ACC112 (cell line): ENCODE data around the gene ITM2C.

ENCODE experiments used
- H2AFZ ChIP-seq: fragments of 200-600 bp; sonication (generic); one replicate; pipeline ENCODE4 v1.6.0; 2017; ENCODE audit warnings: antibody characterized with exemption, low read length; ENCODE audit not compliant: unreplicated experiment
- H3K27ac ChIP-seq: fragments of 200-600 bp; sonication (generic); 2 replicates; pipeline ENCODE4 v1.5.1; 2014; ENCODE audit warnings: low read depth, mild to moderate bottlenecking, antibody characterized with exemption, low read length, moderate library complexity
- H3K27me3 ChIP-seq: fragments of 200-600 bp; sonication (generic); 2 replicates; pipeline ENCODE4 v1.6.1; 2014; ENCODE audit warnings: mild to moderate bottlenecking, antibody characterized with exemption, low read length, moderate library complexity, mixed read lengths; ENCODE audit not compliant: insufficient read depth
- H3K36me3 ChIP-seq: fragments of 200-600 bp; sonication (generic); 2 replicates; pipeline ENCODE4 v1.6.1; 2016; ENCODE audit warnings: mild to moderate bottlenecking, antibody characterized with exemption, low read length, moderate library complexity, mixed read lengths; ENCODE audit not compliant: insufficient read depth
- H3K4me1 ChIP-seq: fragments of 200-600 bp; sonication (generic); one replicate; pipeline ENCODE4 v1.6.1; 2016; ENCODE audit warnings: low read length, mixed read lengths; ENCODE audit not compliant: insufficient read depth, unreplicated experiment, control insufficient read depth
- H3K4me3 ChIP-seq: fragments of 200-600 bp; sonication (generic); 2 replicates; pipeline ENCODE4 v1.5.1; 2014; ENCODE audit warnings: mild to moderate bottlenecking, low read depth, low read length
- H3K79me2 ChIP-seq: fragments of 200-600 bp; sonication (generic); one replicate; pipeline ENCODE4 v1.6.0; 2016; ENCODE audit warnings: low read length; ENCODE audit not compliant: control insufficient read depth, unreplicated experiment, insufficient read depth

The ITM2C gene

GRCh38 chr2:230893841-230894781 is 29.4 kb downstream of the ITM2C start:
- Histone ChIP-seq H3K36me3 (no peaks in the 10 kb centered on the region), H2AFZ (no peak overlapping the region), H3K27ac (no peak overlapping the region), H3K79me2 (no peaks in the 10 kb centered on the region), H3K4me3 (no peak overlapping the region), H3K4me1 (no peaks in the 10 kb centered on the region), H3K27me3 (peaks cover 88% of the 10 kb centered on the region)

DNA sequence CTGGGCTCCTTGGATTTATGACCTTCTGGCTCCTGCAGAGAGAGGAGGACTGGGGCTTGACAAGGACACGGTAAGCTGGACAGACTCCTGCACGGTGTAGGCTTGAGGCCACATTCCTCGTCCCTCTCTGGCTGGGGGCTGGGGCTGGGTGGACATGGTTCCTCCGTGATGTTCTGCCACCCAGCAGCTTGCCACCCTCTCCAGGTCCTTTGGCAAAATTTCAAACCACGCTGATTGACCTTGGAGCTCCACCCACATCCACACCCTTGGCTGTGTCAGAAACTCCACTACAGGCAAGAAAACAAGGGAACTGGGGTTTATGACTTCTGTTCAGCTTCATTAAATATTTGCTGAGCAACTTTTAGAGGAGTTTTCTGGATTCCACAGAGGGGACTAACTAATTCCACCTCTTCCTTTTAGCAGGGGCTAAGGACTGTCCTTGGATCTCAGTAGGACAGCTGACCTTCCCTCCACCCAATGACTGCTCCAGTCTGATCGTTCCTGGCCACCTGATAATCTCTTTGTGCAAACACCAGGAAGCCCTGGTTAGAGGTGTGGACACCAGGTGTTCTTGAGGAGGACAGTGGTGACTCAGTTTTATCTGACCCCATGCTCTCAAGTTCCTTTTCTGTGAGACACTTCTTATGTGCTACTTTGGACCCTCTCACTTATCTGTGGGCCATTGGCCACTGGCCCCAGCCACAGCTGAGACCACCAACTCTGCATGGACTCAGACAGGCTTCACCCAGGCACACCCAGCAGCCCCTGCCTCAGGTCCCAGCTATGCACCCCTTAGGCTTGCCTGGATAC is 31.0 kb downstream of the ITM2C start:
- H3K36me3 ChIP-seq = no peaks in the 10 kb centered on the region
- H3K4me1 ChIP-seq = no peaks in the 10 kb centered on the region
- no peak overlapping the region for H2AFZ ChIP-seq
- H3K27me3 ChIP-seq = peaks cover 87% of the 10 kb centered on the region
- no peak overlapping the region for H3K4me3 ChIP-seq
- no peak overlapping the region for H3K27ac ChIP-seq
- H3K79me2 ChIP-seq = no peaks in the 10 kb centered on the region

- no peaks in the 10 kb centered on the region for H3K4me1 ChIP-seq
- H3K36me3 ChIP-seq = no peaks in the 10 kb centered on the region
- no peak overlapping the region for H2AFZ ChIP-seq
- H3K27ac ChIP-seq = no peak overlapping the region
- H3K4me3 ChIP-seq = no peak overlapping the region
- peaks cover 91% of the 10 kb centered on the region for H3K27me3 ChIP-seq
- H3K79me2 ChIP-seq = no peaks in the 10 kb centered on the region
Observed at GRCh38 chr2:230896346-230897115, 31.8 kb downstream of the ITM2C start.

GRCh38 chr2:230898016-230898712 is 33.4 kb downstream of the ITM2C start:
- no peak overlapping the region for H3K27ac ChIP-seq
- H3K79me2 ChIP-seq = no peaks in the 10 kb centered on the region
- peaks cover 75% of the 10 kb centered on the region for H3K27me3 ChIP-seq
- H3K4me3 ChIP-seq = no peak overlapping the region
- H3K36me3 ChIP-seq = no peaks in the 10 kb centered on the region
- H2AFZ ChIP-seq = no peak overlapping the region
- H3K4me1 ChIP-seq = no peaks in the 10 kb centered on the region

- Histone ChIP-seq H2AFZ (no peak overlapping the region), H3K4me1 (no peaks in the 10 kb centered on the region), H3K79me2 (no peaks in the 10 kb centered on the region), H3K4me3 (no peak overlapping the region), H3K27ac (no peak overlapping the region), H3K27me3 (peaks cover 70% of the 10 kb centered on the region), H3K36me3 (no peaks in the 10 kb centered on the region)
Observed at GRCh38 chr2:230898713-230899091, 34.0 kb downstream of the ITM2C start.

GRCh38 chr2:230899287-230899686 is 34.5 kb downstream of the ITM2C start:
- Histone ChIP-seq H3K4me1 (no peaks in the 10 kb centered on the region), H3K79me2 (no peaks in the 10 kb centered on the region)

DNA sequence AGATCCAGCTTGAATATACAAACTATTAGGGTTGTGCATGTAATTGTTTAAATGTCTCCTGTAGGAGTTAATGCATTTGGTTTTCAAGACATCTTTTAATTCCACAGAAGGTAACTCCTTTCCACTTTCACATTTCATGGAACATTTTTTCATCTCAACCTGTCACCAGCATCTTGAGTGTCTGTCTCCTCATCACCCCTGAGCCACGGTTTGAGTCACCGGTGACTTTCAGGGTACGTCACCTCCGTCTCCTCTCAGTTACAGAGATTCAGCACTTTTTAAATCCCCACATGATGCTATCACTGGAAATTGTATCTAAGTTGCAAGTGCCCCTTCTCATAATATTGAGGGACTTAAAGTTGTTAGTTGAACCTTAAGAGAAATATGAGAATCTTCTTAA is 35.0 kb downstream of the ITM2C start:
- no peak overlapping the region for H2AFZ ChIP-seq

More at GRCh38 chr2:230899287-230899686, 34.5 kb downstream of the ITM2C start:
- Histone ChIP-seq H3K27ac (no peak overlapping the region), H2AFZ (no peak overlapping the region), H3K27me3 (peaks cover 64% of the 10 kb centered on the region), H3K36me3 (no peaks in the 10 kb centered on the region), H3K4me3 (no peak overlapping the region)

DNA sequence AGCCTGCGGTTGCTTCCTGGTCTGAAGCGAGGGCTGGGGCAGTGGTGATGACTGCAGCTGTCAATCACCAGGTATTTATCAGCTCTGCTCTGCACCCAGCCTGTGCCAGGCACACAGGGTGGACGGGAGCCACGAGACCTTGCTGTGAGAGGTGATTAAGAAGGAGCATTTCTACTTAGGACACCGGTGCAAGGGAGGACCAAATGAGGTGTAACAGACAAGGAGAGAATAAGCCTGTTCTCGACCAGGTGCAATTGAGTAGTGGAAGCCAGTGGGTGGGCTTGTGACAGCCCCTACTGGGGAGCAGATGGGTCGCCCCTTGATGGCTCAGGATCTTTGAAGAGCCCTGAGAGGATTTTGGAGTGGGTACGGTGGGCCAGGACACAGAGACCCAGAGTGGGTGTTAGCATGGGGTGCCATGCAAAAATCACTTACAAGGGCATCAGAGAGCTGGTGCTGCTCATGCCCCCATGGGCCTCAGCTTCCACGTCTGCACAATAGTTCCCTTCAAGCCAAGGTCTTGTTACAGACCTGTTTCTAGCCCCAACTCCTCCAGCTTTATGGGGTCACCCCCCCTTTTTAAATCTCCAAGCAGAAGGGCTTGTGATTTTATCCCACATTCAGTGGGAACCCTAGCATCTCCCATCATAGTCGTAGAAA is 35.7 kb downstream of the ITM2C start:
- no peaks in the 10 kb centered on the region for H3K79me2 ChIP-seq
- H2AFZ ChIP-seq = no peak overlapping the region
- H3K4me3 ChIP-seq = no peak overlapping the region
- no peaks in the 10 kb centered on the region for H3K4me1 ChIP-seq
- H3K27me3 ChIP-seq = peaks cover 58% of the 10 kb centered on the region
- H3K27ac ChIP-seq = no peak overlapping the region
- H3K36me3 ChIP-seq = no peaks in the 10 kb centered on the region

More for the DNA sequence above, 35.0 kb downstream of the ITM2C start:
- no peak overlapping the region for H3K4me3 ChIP-seq
- no peak overlapping the region for H3K27ac ChIP-seq
- no peaks in the 10 kb centered on the region for H3K36me3 ChIP-seq
- no peaks in the 10 kb centered on the region for H3K4me1 ChIP-seq
- no peaks in the 10 kb centered on the region for H3K79me2 ChIP-seq
- H3K27me3 ChIP-seq = peaks cover 60% of the 10 kb centered on the region

- peaks cover 52% of the 10 kb centered on the region for H3K27me3 ChIP-seq
Observed at GRCh38 chr2:230901006-230901405, 36.3 kb downstream of the ITM2C start.

More at GRCh38 chr2:230901006-230901405, 36.3 kb downstream of the ITM2C start:
- Histone ChIP-seq H3K79me2 (no peaks in the 10 kb centered on the region), H3K27ac (no peak overlapping the region), H3K4me1 (no peaks in the 10 kb centered on the region), H2AFZ (no peak overlapping the region), H3K4me3 (no peak overlapping the region), H3K36me3 (no peaks in the 10 kb centered on the region)
